Measurements from ENCODE around the gene CABP1. TPM values are rescaled to one million over a fixed set of nuclear protein-coding genes. Genes with fewer than 3 reads are reported as not detected.

Gene CABP1
- total RNA-seq, 1 donor from 2014 or later, result not detected

GRCh38 chr12:120703311-120703942, 63.0 kb downstream of the CABP1 start:
- peaks cover 1% of the 10 kb centered on the region for H3K27me3 Mint-ChIP-seq (ENCODE audit: unreplicated experiment)
- H3K36me3 Mint-ChIP-seq (ENCODE audit: low read depth, unreplicated experiment), result peaks cover 24% of the 10 kb centered on the region
- no peaks in the 10 kb centered on the region for H3K9me3 Mint-ChIP-seq (ENCODE audit: unreplicated experiment)
- no peak for TF ChIP-seq CTCF (IDR thresholded peaks at IDR 0.05; ENCODE audit: unreplicated experiment)
- no peak for DNase-seq (ENCODE audit: low spot score)
- no peak overlapping the region for H3K4me3 Mint-ChIP-seq (ENCODE audit: unreplicated experiment)
- peaks cover 15% of the 10 kb centered on the region for H3K4me1 Mint-ChIP-seq (ENCODE audit: unreplicated experiment)
- no peak overlapping the region for H3K27ac Mint-ChIP-seq (ENCODE audit: unreplicated experiment)

GRCh38 chr12:120705618-120706017, 65.2 kb downstream of the CABP1 start:
- Mint-ChIP-seq H3K9me3 (ENCODE audit: unreplicated experiment) (no peaks in the 10 kb centered on the region), H3K4me3 (ENCODE audit: unreplicated experiment) (no peak overlapping the region), H3K4me1 (ENCODE audit: unreplicated experiment) (peaks cover 3% of the 10 kb centered on the region), H3K27me3 (ENCODE audit: unreplicated experiment) (peaks cover 9% of the 10 kb centered on the region), H3K27ac (ENCODE audit: unreplicated experiment) (no peak overlapping the region), H3K36me3 (ENCODE audit: low read depth, unreplicated experiment) (peaks cover 13% of the 10 kb centered on the region)
- DNase-seq (ENCODE audit: low spot score), result no peak
- TF ChIP-seq CTCF (IDR thresholded peaks at IDR 0.05; ENCODE audit: unreplicated experiment), result no peak

- Mint-ChIP-seq H3K9me3 (ENCODE audit: unreplicated experiment) (no peaks in the 10 kb centered on the region), H3K27ac (ENCODE audit: unreplicated experiment) (no peak overlapping the region), H3K27me3 (ENCODE audit: unreplicated experiment) (peaks cover 8% of the 10 kb centered on the region), H3K36me3 (ENCODE audit: low read depth, unreplicated experiment) (peaks cover 9% of the 10 kb centered on the region), H3K4me3 (ENCODE audit: unreplicated experiment) (no peak overlapping the region), H3K4me1 (ENCODE audit: unreplicated experiment) (peaks cover 4% of the 10 kb centered on the region)
- no peak for TF ChIP-seq CTCF (IDR thresholded peaks at IDR 0.05; ENCODE audit: unreplicated experiment)
- DNase-seq (ENCODE audit: low spot score), result no peak
These were observed 65.6 kb downstream of the CABP1 start for GRCh38 chr12:120706029-120706428.

GRCh38 chr12:120708651-120709050, 68.2 kb downstream of the CABP1 start:
- Mint-ChIP-seq H3K4me1 (ENCODE audit: unreplicated experiment) (peaks cover 15% of the 10 kb centered on the region), H3K9me3 (ENCODE audit: unreplicated experiment) (no peaks in the 10 kb centered on the region), H3K36me3 (ENCODE audit: low read depth, unreplicated experiment) (peaks cover 3% of the 10 kb centered on the region), H3K27ac (ENCODE audit: unreplicated experiment) (no peak overlapping the region), H3K27me3 (ENCODE audit: unreplicated experiment) (peaks cover 12% of the 10 kb centered on the region), H3K4me3 (ENCODE audit: unreplicated experiment) (no peak overlapping the region)
- TF ChIP-seq CTCF (IDR thresholded peaks at IDR 0.05; ENCODE audit: unreplicated experiment), result no peak
- no peak for DNase-seq (ENCODE audit: low spot score)

- Mint-ChIP-seq H3K36me3 (ENCODE audit: low read depth, unreplicated experiment) (peaks cover 3% of the 10 kb centered on the region), H3K9me3 (ENCODE audit: unreplicated experiment) (no peaks in the 10 kb centered on the region), H3K27me3 (ENCODE audit: unreplicated experiment) (peaks cover 12% of the 10 kb centered on the region), H3K27ac (ENCODE audit: unreplicated experiment) (peak within 1 kb of the TSS; percentile 78), H3K4me3 (ENCODE audit: unreplicated experiment) (peak within 1 kb of the TSS; percentile 90), H3K4me1 (ENCODE audit: unreplicated experiment) (peaks cover 15% of the 10 kb centered on the region)
- TF ChIP-seq CTCF (IDR thresholded peaks at IDR 0.05; ENCODE audit: unreplicated experiment), result no peak
- peak; percentile 75 for DNase-seq (ENCODE audit: low spot score)
These were observed 69.8 kb downstream of the CABP1 start, which contains the start of gene UNC119B for GRCh38 chr12:120710031-120710804. Gene UNC119B, plus strand, starts transcription at chr12:120710458. Its CDS starts 17 bp downstream, at chr12:120710475.

All from endothelial cell (in vitro differentiated cells).